ENCODE measurements around the gene DNMT3B.
"Not testable (repeated sequence)": the region's sequence is repeated elsewhere in the genome, so short reads cannot be mapped to it uniquely, and the experiment has no call there.

The DNMT3B gene

GRCh38 chr20:32796383-32796948 is 34.3 kb downstream of the DNMT3B start:
- no peak for DNase-seq (ENCODE audit: low read depth in 1 of 2, low spot score in 1 of 2)
- H3K27me3 ChIP-seq (ENCODE audit: insufficient read depth, poor library complexity, severe bottlenecking): no peaks in the 10 kb centered on the region
- no peak overlapping the region for H3K4me3 ChIP-seq (replicated peaks; ENCODE audit: insufficient read depth, low read length)
- no peak overlapping the region for H3K27ac ChIP-seq (replicated peaks)
- TF ChIP-seq REST (IDR thresholded peaks at IDR 0.05; ENCODE audit: insufficient replicate concordance, low read depth) (no peak), POLR2AphosphoS5 (IDR thresholded peaks at IDR 0.05; ENCODE audit: low read depth) (no peak), SPI1 (IDR thresholded peaks at IDR 0.05; ENCODE audit: borderline replicate concordance, low read depth) (no peak), GABPA (IDR thresholded peaks at IDR 0.05; ENCODE audit: low read depth) (no peak)
- TF ChIP-seq, protein P1, sequence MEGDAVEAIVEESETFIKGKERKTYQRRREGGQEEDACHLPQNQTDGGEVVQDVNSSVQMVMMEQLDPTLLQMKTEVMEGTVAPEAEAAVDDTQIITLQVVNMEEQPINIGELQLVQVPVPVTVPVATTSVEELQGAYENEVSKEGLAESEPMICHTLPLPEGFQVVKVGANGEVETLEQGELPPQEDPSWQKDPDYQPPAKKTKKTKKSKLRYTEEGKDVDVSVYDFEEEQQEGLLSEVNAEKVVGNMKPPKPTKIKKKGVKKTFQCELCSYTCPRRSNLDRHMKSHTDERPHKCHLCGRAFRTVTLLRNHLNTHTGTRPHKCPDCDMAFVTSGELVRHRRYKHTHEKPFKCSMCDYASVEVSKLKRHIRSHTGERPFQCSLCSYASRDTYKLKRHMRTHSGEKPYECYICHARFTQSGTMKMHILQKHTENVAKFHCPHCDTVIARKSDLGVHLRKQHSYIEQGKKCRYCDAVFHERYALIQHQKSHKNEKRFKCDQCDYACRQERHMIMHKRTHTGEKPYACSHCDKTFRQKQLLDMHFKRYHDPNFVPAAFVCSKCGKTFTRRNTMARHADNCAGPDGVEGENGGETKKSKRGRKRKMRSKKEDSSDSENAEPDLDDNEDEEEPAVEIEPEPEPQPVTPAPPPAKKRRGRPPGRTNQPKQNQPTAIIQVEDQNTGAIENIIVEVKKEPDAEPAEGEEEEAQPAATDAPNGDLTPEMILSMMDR (IDR thresholded peaks at IDR 0.05; ENCODE audit: insufficient read depth, low read length): no peak

GRCh38 chr20:32796981-32797451 is 34.8 kb downstream of the DNMT3B start:
- DNase-seq (ENCODE audit: low read depth in 1 of 2, low spot score in 1 of 2): no peak
- H3K4me3 ChIP-seq (replicated peaks; ENCODE audit: insufficient read depth, low read length): no peak overlapping the region
- TF ChIP-seq GABPA (IDR thresholded peaks at IDR 0.05; ENCODE audit: low read depth): no peak
- no peak for TF ChIP-seq SPI1 (IDR thresholded peaks at IDR 0.05; ENCODE audit: borderline replicate concordance, low read depth)
- TF ChIP-seq POLR2AphosphoS5 (IDR thresholded peaks at IDR 0.05; ENCODE audit: low read depth): no peak
- TF ChIP-seq, protein P1 (IDR thresholded peaks at IDR 0.05; ENCODE audit: insufficient read depth, low read length): no peak
- no peak for TF ChIP-seq REST (IDR thresholded peaks at IDR 0.05; ENCODE audit: insufficient replicate concordance, low read depth)
- no peak overlapping the region for H3K27ac ChIP-seq (replicated peaks)
- no peaks in the 10 kb centered on the region for H3K27me3 ChIP-seq (ENCODE audit: insufficient read depth, poor library complexity, severe bottlenecking)

GRCh38 chr20:32797571-32797970 is 35.4 kb downstream of the DNMT3B start:
- H3K27ac ChIP-seq (replicated peaks); H3K27me3 ChIP-seq (ENCODE audit: insufficient read depth, poor library complexity, severe bottlenecking); DNase-seq (ENCODE audit: low read depth in 1 of 2, low spot score in 1 of 2); H3K4me3 ChIP-seq (replicated peaks; ENCODE audit: insufficient read depth, low read length): not testable (repeated sequence)

DNA sequence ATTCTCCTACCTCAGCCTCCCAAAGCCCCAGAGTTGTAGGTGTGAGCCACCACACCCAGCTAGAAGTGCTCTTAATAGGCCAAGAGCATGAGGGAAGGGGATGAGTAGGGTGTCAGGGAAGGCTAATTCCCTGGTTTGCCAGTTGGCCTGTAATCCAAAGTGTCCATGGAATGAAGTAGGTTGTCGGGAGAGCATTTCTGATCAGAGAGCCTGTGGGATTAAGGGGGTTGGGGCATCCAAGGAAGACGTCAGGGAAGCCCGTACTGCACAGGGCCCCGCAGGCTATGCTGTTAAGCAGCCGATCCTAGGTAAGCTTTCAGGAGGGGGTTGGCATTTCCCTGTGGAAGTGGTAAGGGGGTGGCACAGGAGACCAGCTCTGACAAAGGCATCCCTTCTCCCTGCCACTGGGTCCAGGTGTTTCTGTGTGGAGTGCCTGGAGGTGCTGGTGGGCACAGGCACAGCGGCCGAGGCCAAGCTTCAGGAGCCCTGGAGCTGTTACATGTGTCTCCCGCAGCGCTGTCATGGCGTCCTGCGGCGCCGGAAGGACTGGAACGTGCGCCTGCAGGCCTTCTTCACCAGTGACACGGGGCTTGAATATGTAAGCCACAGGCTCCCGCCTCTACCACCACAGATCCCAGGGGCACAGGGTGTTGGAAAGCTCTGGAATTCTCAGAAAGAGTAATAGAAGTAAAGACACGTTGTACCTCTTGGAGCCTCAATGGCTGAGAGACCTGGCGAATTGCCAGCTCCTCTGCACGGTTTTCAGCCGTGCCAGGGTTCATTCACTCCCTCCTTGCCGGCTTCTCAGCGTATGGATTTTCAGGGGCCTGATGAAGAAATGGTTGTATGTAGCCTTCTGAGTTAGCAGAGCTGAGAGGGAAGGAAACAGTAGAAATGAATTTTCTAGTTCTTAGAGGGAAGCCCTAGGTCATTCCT is 36.1 kb downstream of the DNMT3B start:
- Histone ChIP-seq H3K27me3 (ENCODE audit: insufficient read depth, poor library complexity, severe bottlenecking) (no peaks in the 10 kb centered on the region), H3K4me3 (replicated peaks; ENCODE audit: insufficient read depth, low read length) (no peak overlapping the region), H3K27ac (replicated peaks) (no peak overlapping the region)
- no peak for DNase-seq (ENCODE audit: low read depth in 1 of 2, low spot score in 1 of 2)
- TF ChIP-seq REST (IDR thresholded peaks at IDR 0.05; ENCODE audit: insufficient replicate concordance, low read depth): no peak
- TF ChIP-seq GABPA (IDR thresholded peaks at IDR 0.05; ENCODE audit: low read depth): no peak
- TF ChIP-seq, protein P1 (IDR thresholded peaks at IDR 0.05; ENCODE audit: insufficient read depth, low read length): no peak
- no peak for TF ChIP-seq POLR2AphosphoS5 (IDR thresholded peaks at IDR 0.05; ENCODE audit: low read depth)
- no peak for TF ChIP-seq SPI1 (IDR thresholded peaks at IDR 0.05; ENCODE audit: borderline replicate concordance, low read depth)
